ENCODE measurements around the gene PBX4.

Gene PBX4

GRCh38 chr19:19562665-19563347 is 55.7 kb downstream of the PBX4 start:
- Histone ChIP-seq H3K36me3 (ENCODE audit: control insufficient read depth in 1 of 2, insufficient read depth in 2 of 2, low read length in 2 of 2) (no peaks in the 10 kb centered on the region), H3K9me3 (ENCODE audit: control insufficient read depth in 1 of 2, low read length in 2 of 2) (no peaks in the 10 kb centered on the region), H3K27ac (ENCODE audit: low read length) (no peak overlapping the region), H3K4me3 (ENCODE audit: low read depth in 1 of 2, low read length in 2 of 2) (no peak overlapping the region), H3K27me3 (ENCODE audit: low read depth, low read length) (no peaks in the 10 kb centered on the region), H3K4me1 (ENCODE audit: control insufficient read depth in 1 of 2, insufficient read depth in 2 of 2, low read length in 2 of 2) (no peaks in the 10 kb centered on the region)

GRCh38 chr19:19561946-19562664 is 56.4 kb downstream of the PBX4 start:
- Histone ChIP-seq H3K4me1 (ENCODE audit: control insufficient read depth in 1 of 2, insufficient read depth in 2 of 2, low read length in 2 of 2) (no peaks in the 10 kb centered on the region), H3K36me3 (ENCODE audit: control insufficient read depth in 1 of 2, insufficient read depth in 2 of 2, low read length in 2 of 2) (no peaks in the 10 kb centered on the region), H3K4me3 (ENCODE audit: low read depth in 1 of 2, low read length in 2 of 2) (no peak overlapping the region), H3K27me3 (ENCODE audit: low read depth, low read length) (no peaks in the 10 kb centered on the region), H3K9me3 (ENCODE audit: control insufficient read depth in 1 of 2, low read length in 2 of 2) (no peaks in the 10 kb centered on the region), H3K27ac (ENCODE audit: low read length) (no peak overlapping the region)

DNA sequence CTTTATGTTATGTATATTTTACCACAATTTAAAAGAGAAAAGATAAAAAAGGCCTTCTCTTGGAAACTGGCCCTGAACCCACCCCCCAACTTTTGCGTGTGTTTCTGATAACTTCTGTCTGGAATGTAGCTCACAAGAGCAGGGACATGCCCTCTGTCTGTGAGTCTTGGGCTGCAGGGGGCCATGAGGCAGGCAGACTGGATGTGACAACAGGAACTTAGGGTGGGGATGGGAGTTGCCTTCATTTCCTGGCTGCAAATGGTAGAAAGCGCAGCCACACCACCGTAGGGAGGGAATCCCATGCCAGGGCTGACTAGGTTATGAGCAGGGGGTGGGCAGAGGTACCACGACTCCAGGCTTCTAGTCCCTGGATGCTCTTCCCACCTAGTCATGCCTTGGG is 58.6 kb downstream of the PBX4 start:
- Histone ChIP-seq H3K27me3 (ENCODE audit: low read depth, low read length) (no peaks in the 10 kb centered on the region), H3K4me3 (ENCODE audit: low read depth in 1 of 2, low read length in 2 of 2) (no peak overlapping the region), H3K9me3 (ENCODE audit: control insufficient read depth in 1 of 2, low read length in 2 of 2) (no peaks in the 10 kb centered on the region)

DNA sequence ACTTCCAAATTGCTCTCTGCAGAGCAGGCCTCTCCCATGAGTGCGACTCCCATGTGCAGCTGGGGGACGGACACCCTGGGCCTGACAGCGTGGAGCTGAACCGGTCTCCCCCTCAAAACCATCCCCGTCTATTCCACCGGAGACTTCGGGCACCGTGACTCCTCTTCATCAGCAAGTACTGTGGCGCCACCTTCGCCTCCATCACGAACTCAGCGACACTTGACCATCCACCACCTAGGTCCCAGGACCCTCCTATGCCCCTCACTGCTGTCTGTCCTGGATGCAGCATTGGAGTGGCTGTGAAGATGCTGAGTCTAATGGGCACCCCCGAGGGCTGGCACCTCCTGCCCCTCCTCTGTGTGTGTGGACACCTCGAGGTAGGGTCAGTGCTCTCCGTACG is 59.9 kb downstream of the PBX4 start:
- H3K36me3 ChIP-seq (ENCODE audit: control insufficient read depth in 1 of 2, insufficient read depth in 2 of 2, low read length in 2 of 2), result no peaks in the 10 kb centered on the region
- no peak overlapping the region for H3K27ac ChIP-seq (ENCODE audit: low read length)
- H3K27me3 ChIP-seq (ENCODE audit: low read depth, low read length), result no peaks in the 10 kb centered on the region
- H3K4me3 ChIP-seq (ENCODE audit: low read depth in 1 of 2, low read length in 2 of 2), result no peak overlapping the region
- no peaks in the 10 kb centered on the region for H3K9me3 ChIP-seq (ENCODE audit: control insufficient read depth in 1 of 2, low read length in 2 of 2)
- H3K4me1 ChIP-seq (ENCODE audit: control insufficient read depth in 1 of 2, insufficient read depth in 2 of 2, low read length in 2 of 2), result no peaks in the 10 kb centered on the region

More for the DNA sequence above, 58.6 kb downstream of the PBX4 start:
- H3K27ac ChIP-seq (ENCODE audit: low read length), result no peak overlapping the region
- H3K4me1 ChIP-seq (ENCODE audit: control insufficient read depth in 1 of 2, insufficient read depth in 2 of 2, low read length in 2 of 2), result no peaks in the 10 kb centered on the region
- no peaks in the 10 kb centered on the region for H3K36me3 ChIP-seq (ENCODE audit: control insufficient read depth in 1 of 2, insufficient read depth in 2 of 2, low read length in 2 of 2)

- Histone ChIP-seq H3K27me3 (ENCODE audit: low read depth, low read length) (no peaks in the 10 kb centered on the region), H3K36me3 (ENCODE audit: control insufficient read depth in 1 of 2, insufficient read depth in 2 of 2, low read length in 2 of 2) (no peaks in the 10 kb centered on the region), H3K4me1 (ENCODE audit: control insufficient read depth in 1 of 2, insufficient read depth in 2 of 2, low read length in 2 of 2) (no peaks in the 10 kb centered on the region), H3K9me3 (ENCODE audit: control insufficient read depth in 1 of 2, low read length in 2 of 2) (no peaks in the 10 kb centered on the region), H3K4me3 (ENCODE audit: low read depth in 1 of 2, low read length in 2 of 2) (no peak overlapping the region), H3K27ac (ENCODE audit: low read length) (no peak overlapping the region)
Measured at GRCh38 chr19:19558055-19558454, 60.4 kb downstream of the PBX4 start.

DNA sequence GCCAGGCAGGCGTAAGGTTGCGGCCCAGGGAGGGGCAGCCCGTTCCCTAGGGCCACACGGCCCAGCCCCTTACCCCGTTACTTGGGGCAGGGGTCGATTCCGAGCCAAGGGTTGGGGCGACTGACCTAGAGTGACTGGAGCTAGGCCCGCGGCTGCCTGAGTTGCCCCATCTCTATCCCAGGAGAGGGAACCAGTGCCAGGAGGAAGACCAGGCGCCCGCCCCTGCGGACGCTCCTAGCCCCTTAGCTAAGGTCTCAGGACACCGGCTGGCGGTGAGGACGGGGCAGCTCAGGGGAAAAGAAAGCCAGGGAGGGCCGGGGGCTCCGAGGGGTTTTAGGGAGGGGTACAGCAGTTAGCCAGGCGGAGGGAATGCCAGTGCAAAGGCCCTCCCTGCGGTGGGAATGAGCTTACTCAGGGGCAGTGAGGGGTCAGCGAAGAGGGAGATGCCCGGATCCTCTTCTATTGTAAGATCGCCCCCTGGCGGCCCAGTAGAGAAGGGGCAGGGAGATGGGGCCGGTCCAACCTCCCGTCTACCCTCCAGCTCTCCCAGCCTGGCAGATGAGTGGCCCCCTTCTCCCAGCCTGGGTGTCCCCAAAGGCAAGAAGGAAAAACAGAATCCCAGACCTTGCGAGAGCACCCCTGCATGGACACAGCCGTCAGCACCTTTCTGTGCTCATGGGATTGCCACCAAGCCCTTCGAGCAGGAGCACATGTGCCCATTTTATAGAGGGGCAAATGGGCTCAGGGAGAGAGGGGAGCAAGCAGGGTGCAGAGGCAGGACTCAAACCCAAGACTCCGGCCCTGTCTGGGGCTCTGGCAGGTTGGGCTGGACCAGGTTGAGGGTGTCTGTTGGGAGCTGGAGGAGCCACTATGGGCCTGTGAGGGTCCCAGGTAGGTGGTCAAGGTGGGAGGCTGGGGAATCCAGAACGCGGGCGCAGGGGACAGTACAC is 64.1 kb downstream of the PBX4 start:
- H3K9me3 ChIP-seq (ENCODE audit: control insufficient read depth in 1 of 2, low read length in 2 of 2), result no peaks in the 10 kb centered on the region

GRCh38 chr19:19553670-19554069 is 64.8 kb downstream of the PBX4 start:
- Histone ChIP-seq H3K9me3 (ENCODE audit: control insufficient read depth in 1 of 2, low read length in 2 of 2) (no peaks in the 10 kb centered on the region), H3K27ac (ENCODE audit: low read length) (no peak overlapping the region), H3K27me3 (ENCODE audit: low read depth, low read length) (no peaks in the 10 kb centered on the region)

More for the DNA sequence above, 64.1 kb downstream of the PBX4 start:
- Histone ChIP-seq H3K27ac (ENCODE audit: low read length) (no peak overlapping the region), H3K4me1 (ENCODE audit: control insufficient read depth in 1 of 2, insufficient read depth in 2 of 2, low read length in 2 of 2) (no peaks in the 10 kb centered on the region), H3K4me3 (ENCODE audit: low read depth in 1 of 2, low read length in 2 of 2) (no peak overlapping the region), H3K36me3 (ENCODE audit: control insufficient read depth in 1 of 2, insufficient read depth in 2 of 2, low read length in 2 of 2) (no peaks in the 10 kb centered on the region), H3K27me3 (ENCODE audit: low read depth, low read length) (no peaks in the 10 kb centered on the region)

DNA sequence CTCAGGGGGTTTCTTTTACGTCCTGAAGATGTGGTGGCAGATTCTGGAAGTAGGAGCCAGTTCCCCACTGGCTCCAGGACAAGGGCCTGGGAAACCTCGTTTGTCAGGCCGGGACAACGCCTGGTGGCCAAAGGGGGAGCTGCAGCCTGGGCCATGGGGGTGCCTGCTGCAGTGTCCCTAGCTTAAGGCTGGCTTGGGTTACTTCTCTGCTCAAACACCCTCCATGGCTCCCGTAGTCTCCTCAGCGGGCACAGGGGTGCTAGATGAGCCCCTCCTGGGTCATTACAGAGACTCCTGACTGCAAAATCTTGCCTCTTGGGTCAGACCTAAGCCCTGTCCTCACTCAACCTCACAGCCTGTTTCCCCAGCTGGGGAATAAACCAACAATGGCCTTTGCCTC is 65.7 kb downstream of the PBX4 start:
- no peak overlapping the region for H3K4me3 ChIP-seq (ENCODE audit: low read depth in 1 of 2, low read length in 2 of 2)
- H3K27me3 ChIP-seq (ENCODE audit: low read depth, low read length), result no peaks in the 10 kb centered on the region
- H3K27ac ChIP-seq (ENCODE audit: low read length), result no peak overlapping the region
- no peaks in the 10 kb centered on the region for H3K9me3 ChIP-seq (ENCODE audit: control insufficient read depth in 1 of 2, low read length in 2 of 2)
- H3K4me1 ChIP-seq (ENCODE audit: control insufficient read depth in 1 of 2, insufficient read depth in 2 of 2, low read length in 2 of 2), result no peaks in the 10 kb centered on the region
- H3K36me3 ChIP-seq (ENCODE audit: control insufficient read depth in 1 of 2, insufficient read depth in 2 of 2, low read length in 2 of 2), result no peaks in the 10 kb centered on the region

More at GRCh38 chr19:19553670-19554069, 64.8 kb downstream of the PBX4 start:
- no peak overlapping the region for H3K4me3 ChIP-seq (ENCODE audit: low read depth in 1 of 2, low read length in 2 of 2)
- no peaks in the 10 kb centered on the region for H3K4me1 ChIP-seq (ENCODE audit: control insufficient read depth in 1 of 2, insufficient read depth in 2 of 2, low read length in 2 of 2)
- no peaks in the 10 kb centered on the region for H3K36me3 ChIP-seq (ENCODE audit: control insufficient read depth in 1 of 2, insufficient read depth in 2 of 2, low read length in 2 of 2)

DNA sequence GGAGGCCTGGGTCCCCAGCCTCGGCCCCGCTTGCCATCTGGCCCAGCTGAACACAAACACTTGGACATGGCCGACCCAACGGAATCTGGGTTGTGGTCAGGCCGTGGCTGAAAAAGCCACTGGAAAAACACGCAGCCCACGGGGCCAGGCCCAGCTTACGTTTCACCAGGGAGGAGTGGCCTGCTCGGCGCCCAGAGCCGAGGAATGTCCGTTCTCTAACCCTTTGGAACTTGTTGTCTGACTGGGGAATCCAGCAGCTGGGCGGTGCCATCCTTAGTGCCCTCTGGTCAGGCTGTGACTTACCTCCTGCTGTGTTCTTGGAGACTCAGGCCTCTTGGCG is 66.7 kb downstream of the PBX4 start:
- H3K4me3 ChIP-seq (ENCODE audit: low read depth in 1 of 2, low read length in 2 of 2), result no peak overlapping the region
- no peak overlapping the region for H3K27ac ChIP-seq (ENCODE audit: low read length)
- no peaks in the 10 kb centered on the region for H3K4me1 ChIP-seq (ENCODE audit: control insufficient read depth in 1 of 2, insufficient read depth in 2 of 2, low read length in 2 of 2)
- H3K27me3 ChIP-seq (ENCODE audit: low read depth, low read length), result no peaks in the 10 kb centered on the region
- H3K36me3 ChIP-seq (ENCODE audit: control insufficient read depth in 1 of 2, insufficient read depth in 2 of 2, low read length in 2 of 2), result no peaks in the 10 kb centered on the region
- no peaks in the 10 kb centered on the region for H3K9me3 ChIP-seq (ENCODE audit: control insufficient read depth in 1 of 2, low read length in 2 of 2)

DNA sequence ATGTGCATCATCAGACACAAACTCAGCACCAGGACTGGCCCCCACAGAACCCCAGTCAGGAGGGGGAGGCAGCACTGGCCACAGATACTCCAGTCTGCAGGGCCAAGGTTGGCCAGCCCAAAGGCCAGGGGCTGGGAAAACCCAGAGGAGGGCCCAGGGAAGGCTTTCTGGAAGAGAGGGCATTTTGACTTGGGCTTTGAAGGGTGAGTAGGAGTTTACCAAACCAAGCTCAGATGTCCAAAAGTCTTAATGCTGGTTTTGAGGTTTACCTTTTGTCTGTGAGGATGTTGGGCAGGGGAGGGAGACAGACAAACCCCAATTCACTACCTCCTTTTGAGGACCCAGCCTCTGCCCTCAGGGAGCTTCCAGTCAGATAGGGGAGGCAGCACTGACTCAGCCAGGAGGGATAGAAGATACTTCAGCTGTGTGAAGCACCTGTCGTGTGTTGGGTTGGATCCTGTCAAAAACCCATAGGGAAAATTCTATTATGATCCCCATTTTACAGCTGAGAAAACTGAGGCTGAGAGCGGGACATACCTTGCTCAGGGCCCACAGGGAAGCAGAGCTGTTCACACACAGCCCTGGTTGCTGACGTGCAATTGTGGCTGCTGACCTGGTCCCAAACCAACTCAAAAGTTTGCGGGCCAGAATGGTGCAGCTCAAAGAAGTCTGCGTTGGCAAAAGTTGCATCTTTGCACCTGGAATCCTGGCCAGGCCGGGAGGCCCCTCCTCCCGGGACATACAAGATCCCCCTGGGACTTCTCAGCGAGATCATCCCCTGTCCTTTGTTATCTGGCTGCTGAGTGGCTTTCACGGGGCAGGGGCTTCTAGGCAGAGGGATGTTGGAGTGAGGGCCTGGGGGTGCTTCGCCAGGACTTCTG is 67.3 kb downstream of the PBX4 start:
- Histone ChIP-seq H3K27ac (ENCODE audit: low read length) (no peak overlapping the region), H3K4me1 (ENCODE audit: control insufficient read depth in 1 of 2, insufficient read depth in 2 of 2, low read length in 2 of 2) (no peaks in the 10 kb centered on the region), H3K27me3 (ENCODE audit: low read depth, low read length) (no peaks in the 10 kb centered on the region), H3K4me3 (ENCODE audit: low read depth in 1 of 2, low read length in 2 of 2) (no peak overlapping the region), H3K36me3 (ENCODE audit: control insufficient read depth in 1 of 2, insufficient read depth in 2 of 2, low read length in 2 of 2) (no peaks in the 10 kb centered on the region), H3K9me3 (ENCODE audit: control insufficient read depth in 1 of 2, low read length in 2 of 2) (no peaks in the 10 kb centered on the region)
